Hepatocyte (in vitro differentiated cells): ENCODE data around the gene HSD17B1. TPM values are rescaled to one million over a fixed set of nuclear protein-coding genes. Genes with fewer than 3 reads are reported as not detected.

Source experiments
- DNase-seq: peaks from one replicate; pipeline ENCODE4 v3.0.0-alpha.2; 2016; ENCODE audit warnings: low spot score
- H2AFZ ChIP-seq: fragments of 200-600 bp; sonication (generic); 2 replicates; pipeline ENCODE4 v1.6.0; 2016; ENCODE audit warnings: antibody characterized with exemption, mild to moderate bottlenecking
- H3K27ac ChIP-seq: fragments of 200-600 bp; sonication (generic); 2 replicates; pipeline ENCODE4 v1.5.1; 2016; ENCODE audit warnings: mild to moderate bottlenecking
- H3K27me3 ChIP-seq: fragments of 200-600 bp; sonication (generic); 2 replicates; pipeline ENCODE4 v1.6.1; 2016
- H3K36me3 ChIP-seq: fragments of 200-600 bp; sonication (generic); replicated peaks from 2 replicates; pipeline ENCODE4 v1.5.1; 2016; ENCODE audit warnings: low read depth; ENCODE audit not compliant: insufficient read depth
- H3K4me1 ChIP-seq: fragments of 200-600 bp; sonication (generic); 2 replicates; pipeline ENCODE4 v1.5.1; 2016; ENCODE audit warnings: mild to moderate bottlenecking, moderate library complexity; ENCODE audit not compliant: insufficient read depth
- H3K4me2 ChIP-seq: fragments of 200-600 bp; sonication (generic); 2 replicates; pipeline ENCODE4 v1.6.0; 2016
- H3K4me3 ChIP-seq: fragments of 200-600 bp; sonication (generic); 2 replicates; pipeline ENCODE4 v1.5.1; 2016; ENCODE audit warnings: mild to moderate bottlenecking
- H3K79me2 ChIP-seq: fragments of 200-600 bp; sonication (generic); 2 replicates; pipeline ENCODE4 v1.6.0; 2017; ENCODE audit warnings: mild to moderate bottlenecking
- H3K9me2 ChIP-seq: fragments of 200-600 bp; sonication (generic); replicated peaks from 2 replicates; pipeline ENCODE4 v1.6.0; 2017; ENCODE audit warnings: mild to moderate bottlenecking; ENCODE audit not compliant: insufficient read depth
- H3K9me3 ChIP-seq: fragments of 200-600 bp; sonication (generic); 2 replicates; pipeline ENCODE4 v1.5.1; 2016; ENCODE audit warnings: low read depth, mild to moderate bottlenecking
- H4K20me1 ChIP-seq: fragments of 200-600 bp; sonication (generic); 2 replicates; pipeline ENCODE4 v1.6.0; 2016; ENCODE audit warnings: mild to moderate bottlenecking; ENCODE audit not compliant: insufficient read depth, poor library complexity, severe bottlenecking
- EZH2 ChIP-seq: fragments of 200-600 bp; sonication (generic); IDR thresholded peaks from 2 replicates; pipeline ENCODE4 v1.6.1; 2016; ENCODE audit warnings: antibody characterized with exemption, mild to moderate bottlenecking, borderline replicate concordance
- EZH2phosphoT487 ChIP-seq: fragments of 200-600 bp; sonication (generic); IDR thresholded peaks from one replicate; pipeline ENCODE4 v1.6.1; 2018; ENCODE audit warnings: antibody characterized with exemption, mild to moderate bottlenecking, low read depth, moderate library complexity; ENCODE audit not compliant: unreplicated experiment, severe bottlenecking
- WGBS: methylation state at CpG from one replicate; pipeline ENCODE4 v1.1.6; 2016; ENCODE audit warnings: low lambda C conversion rate; ENCODE audit errors: missing lambda C conversion rate; 5-methylcytosine and 5-hydroxymethylcytosine counted together
- polyA plus RNA-seq: library from polyadenylated mRNA; unstranded; fragments of >200 nt; fragmentation: Nextera tagmentation; extraction: Ambion mirVana; gene quantifications from 2 replicates; pipeline ENCODE4 v1.2.1, GENCODE V29; 2016
- total RNA-seq: library from RNA; depleted of rRNA; stranded (reverse); fragments of >200 nt; gene quantifications from 2 replicates; pipeline ENCODE4 v1.2.3, GENCODE V29; 2014
- TF ChIP-seq, protein P1 (sequence below): fragments of 200-600 bp; sonication (generic); IDR thresholded peaks from 2 replicates; pipeline ENCODE4 v1.5.1; 2016; ENCODE audit warnings: antibody characterized with exemption, mild to moderate bottlenecking; ENCODE audit not compliant: poor library complexity

Gene HSD17B1
- total and polyA plus RNA-seq, 2 experiments from 2014 or later, result 2.7 to 6.6 TPM

DNA sequence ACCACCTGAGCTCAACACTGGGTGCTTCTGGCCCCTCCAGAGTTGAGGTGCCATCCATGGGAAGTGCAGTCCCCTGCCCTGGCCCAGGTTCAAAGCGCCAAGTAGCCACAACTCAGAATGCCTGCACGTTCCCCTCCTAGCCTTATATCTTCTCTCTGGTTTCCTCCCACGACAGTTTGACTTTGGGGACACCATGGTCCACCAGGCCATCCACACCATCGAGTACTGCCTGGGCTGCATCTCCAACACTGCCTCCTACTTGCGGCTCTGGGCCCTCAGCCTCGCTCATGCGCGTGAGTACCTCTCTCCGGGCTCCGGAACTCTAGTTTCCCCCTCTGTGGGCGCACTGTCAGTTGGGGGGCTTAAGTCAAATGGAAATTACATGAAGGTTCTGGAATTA, 39.0 kb upstream of the HSD17B1 start:
- Histone ChIP-seq H2AFZ (no peak overlapping the region), H3K4me1 (peaks cover 28% of the 10 kb centered on the region), H3K27ac (peak overlapping the region; percentile 55), H3K4me2 (no peak overlapping the region), H3K4me3 (no peak overlapping the region), H3K9me2 (no peaks in the 10 kb centered on the region), H3K9me3 (no peaks in the 10 kb centered on the region), H3K27me3 (no peaks in the 10 kb centered on the region), H3K79me2 (no peaks in the 10 kb centered on the region), H4K20me1 (no peaks in the 10 kb centered on the region), H3K36me3 (no peaks in the 10 kb centered on the region)
- WGBS, result 97% methylated on average over 11 of the region's 11 CpGs
- no peak for DNase-seq
- TF ChIP-seq EZH2phosphoT487 (no peak), EZH2 (no peak)
- TF ChIP-seq, protein P1, sequence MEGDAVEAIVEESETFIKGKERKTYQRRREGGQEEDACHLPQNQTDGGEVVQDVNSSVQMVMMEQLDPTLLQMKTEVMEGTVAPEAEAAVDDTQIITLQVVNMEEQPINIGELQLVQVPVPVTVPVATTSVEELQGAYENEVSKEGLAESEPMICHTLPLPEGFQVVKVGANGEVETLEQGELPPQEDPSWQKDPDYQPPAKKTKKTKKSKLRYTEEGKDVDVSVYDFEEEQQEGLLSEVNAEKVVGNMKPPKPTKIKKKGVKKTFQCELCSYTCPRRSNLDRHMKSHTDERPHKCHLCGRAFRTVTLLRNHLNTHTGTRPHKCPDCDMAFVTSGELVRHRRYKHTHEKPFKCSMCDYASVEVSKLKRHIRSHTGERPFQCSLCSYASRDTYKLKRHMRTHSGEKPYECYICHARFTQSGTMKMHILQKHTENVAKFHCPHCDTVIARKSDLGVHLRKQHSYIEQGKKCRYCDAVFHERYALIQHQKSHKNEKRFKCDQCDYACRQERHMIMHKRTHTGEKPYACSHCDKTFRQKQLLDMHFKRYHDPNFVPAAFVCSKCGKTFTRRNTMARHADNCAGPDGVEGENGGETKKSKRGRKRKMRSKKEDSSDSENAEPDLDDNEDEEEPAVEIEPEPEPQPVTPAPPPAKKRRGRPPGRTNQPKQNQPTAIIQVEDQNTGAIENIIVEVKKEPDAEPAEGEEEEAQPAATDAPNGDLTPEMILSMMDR, result no peak

DNA sequence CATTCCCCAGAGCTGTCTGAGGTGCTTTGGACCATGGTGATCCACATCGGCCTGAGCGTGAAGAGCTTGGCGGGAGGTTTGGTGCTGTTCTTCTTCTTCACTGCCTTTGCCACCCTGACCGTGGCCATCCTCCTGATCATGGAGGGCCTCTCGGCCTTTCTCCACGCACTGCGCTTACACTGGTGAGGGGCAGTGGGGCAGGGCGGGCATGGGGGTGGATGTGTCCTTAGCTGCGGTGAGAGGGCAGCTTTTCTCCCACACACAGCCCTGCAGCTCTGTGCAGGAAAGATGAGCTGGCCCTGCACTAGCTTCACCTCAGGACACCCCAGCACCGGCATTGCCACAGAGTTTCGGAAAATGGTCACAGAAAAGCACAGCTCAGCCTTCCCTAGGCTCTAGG, 38.4 kb upstream of the HSD17B1 start:
- no peak for DNase-seq
- no peaks in the 10 kb centered on the region for H3K36me3 ChIP-seq
- peaks cover 34% of the 10 kb centered on the region for H3K4me1 ChIP-seq
- no peaks in the 10 kb centered on the region for H3K9me2 ChIP-seq
- H3K4me2 ChIP-seq, result no peak overlapping the region
- H3K9me3 ChIP-seq, result no peaks in the 10 kb centered on the region
- H2AFZ ChIP-seq, result no peak overlapping the region
- H3K27ac ChIP-seq, result no peak overlapping the region
- WGBS, result 98% methylated on average over 11 of the region's 11 CpGs
- H3K27me3 ChIP-seq, result no peaks in the 10 kb centered on the region
- TF ChIP-seq, protein P1, result no peak
- TF ChIP-seq EZH2phosphoT487 (no peak), EZH2 (no peak)
- H3K79me2 ChIP-seq, result no peaks in the 10 kb centered on the region
- H3K4me3 ChIP-seq, result no peak overlapping the region
- no peaks in the 10 kb centered on the region for H4K20me1 ChIP-seq

DNA sequence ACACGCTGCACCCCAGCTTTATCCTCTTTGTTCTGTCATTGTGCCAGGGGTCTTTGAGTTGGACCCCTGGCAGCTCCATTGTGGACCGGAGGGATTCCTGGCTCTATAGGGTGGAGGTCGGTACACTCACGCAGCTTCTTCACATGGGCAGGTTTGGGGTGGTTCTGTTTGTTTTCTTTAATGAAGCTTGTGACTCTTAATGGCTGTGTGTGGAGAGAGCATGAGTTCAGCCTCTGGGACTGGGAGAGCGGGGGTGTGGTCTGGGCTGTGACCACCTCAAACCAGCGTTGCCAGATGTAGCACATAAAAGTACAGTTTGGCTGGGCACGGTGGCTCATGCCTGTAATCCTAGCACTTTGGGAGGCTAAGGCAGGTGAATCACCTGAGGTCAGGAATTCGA, 37.9 kb upstream of the HSD17B1 start:
- no peaks in the 10 kb centered on the region for H3K36me3 ChIP-seq
- WGBS, result 87% methylated on average over 8 of the region's 8 CpGs
- DNase-seq, result no peak
- H2AFZ ChIP-seq, result no peak overlapping the region
- no peaks in the 10 kb centered on the region for H3K79me2 ChIP-seq
- H3K9me2 ChIP-seq, result no peaks in the 10 kb centered on the region
- no peaks in the 10 kb centered on the region for H3K9me3 ChIP-seq
- no peak for TF ChIP-seq EZH2phosphoT487
- TF ChIP-seq EZH2, result no peak
- TF ChIP-seq, protein P1, result no peak
- H3K4me3 ChIP-seq, result no peak overlapping the region
- no peaks in the 10 kb centered on the region for H4K20me1 ChIP-seq
- H3K27ac ChIP-seq, result no peak overlapping the region
- peaks cover 40% of the 10 kb centered on the region for H3K4me1 ChIP-seq
- no peaks in the 10 kb centered on the region for H3K27me3 ChIP-seq
- no peak overlapping the region for H3K4me2 ChIP-seq

DNA sequence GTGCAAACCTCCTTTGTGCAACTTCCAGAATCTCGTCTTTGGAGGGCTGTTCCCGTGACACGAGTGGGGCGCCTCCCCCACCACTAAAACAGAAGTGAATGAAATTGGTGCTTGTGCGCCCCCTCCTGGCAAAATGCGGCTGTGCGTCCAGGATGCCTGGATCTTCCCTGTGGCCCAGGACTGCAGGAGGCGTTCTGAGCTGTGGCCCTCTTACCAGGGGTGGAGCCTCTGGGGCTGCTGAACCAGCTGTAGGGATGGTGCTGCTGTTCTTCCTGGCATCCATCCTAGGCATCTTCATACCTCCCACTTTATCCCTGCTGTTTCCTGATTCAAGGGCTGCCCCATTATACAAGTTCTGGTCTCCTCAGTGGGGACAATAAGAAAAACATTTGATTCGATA, 35.2 kb upstream of the HSD17B1 start:
- TF ChIP-seq EZH2phosphoT487, result no peak
- TF ChIP-seq EZH2, result no peak
- TF ChIP-seq, protein P1, result peak; percentile 95
- Histone ChIP-seq H3K27ac (peak overlapping the region; percentile 97), H3K9me3 (no peaks in the 10 kb centered on the region), H3K27me3 (no peaks in the 10 kb centered on the region), H3K9me2 (no peaks in the 10 kb centered on the region), H3K36me3 (no peaks in the 10 kb centered on the region), H3K4me2 (peak overlapping the region; percentile 29), H3K4me1 (peaks cover 55% of the 10 kb centered on the region), H4K20me1 (no peaks in the 10 kb centered on the region), H3K79me2 (no peaks in the 10 kb centered on the region), H2AFZ (no peak overlapping the region), H3K4me3 (no peak overlapping the region)
- 24% methylated on average over 9 of the region's 9 CpGs for WGBS
- DNase-seq, result peak; percentile 85
